Activated CD8-positive, alpha-beta memory T cell treated with anti-CD3 and anti-CD28 coated beads for 4 hours (primary cell): Measurements from ENCODE around the gene JPT1.
"Not testable (repeated sequence)": the region's sequence is repeated elsewhere in the genome, so short reads cannot be mapped to it uniquely, and the experiment has no call there.

Experiments
- DNase-seq, 2 donors: peaks; one replicate each; pipeline ENCODE4 v3.0.0-alpha.2; 2020; ENCODE audit warnings: low read depth in 2 of 2

Gene JPT1

DNA sequence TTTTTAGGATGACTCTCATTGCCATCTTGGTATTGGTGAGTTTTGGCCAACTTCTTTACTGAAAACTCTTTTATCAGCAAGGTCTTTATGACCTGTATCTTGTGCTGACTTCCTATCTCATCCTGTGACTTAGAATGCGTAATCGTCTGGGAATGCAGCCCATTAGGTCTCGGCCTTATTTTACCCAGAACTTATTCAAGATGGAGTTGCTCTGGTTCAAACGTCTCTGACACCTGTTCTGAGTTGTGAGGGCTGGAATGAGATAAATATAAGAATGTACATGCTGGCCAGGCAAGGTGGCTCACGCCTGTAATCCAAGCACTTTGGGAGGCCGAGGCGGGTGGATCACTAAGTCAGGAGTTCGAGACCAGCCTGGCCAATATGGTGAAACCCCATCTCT lies 4.2 kb upstream of the JPT1 start:
- not testable (repeated sequence) for DNase-seq

DNA sequence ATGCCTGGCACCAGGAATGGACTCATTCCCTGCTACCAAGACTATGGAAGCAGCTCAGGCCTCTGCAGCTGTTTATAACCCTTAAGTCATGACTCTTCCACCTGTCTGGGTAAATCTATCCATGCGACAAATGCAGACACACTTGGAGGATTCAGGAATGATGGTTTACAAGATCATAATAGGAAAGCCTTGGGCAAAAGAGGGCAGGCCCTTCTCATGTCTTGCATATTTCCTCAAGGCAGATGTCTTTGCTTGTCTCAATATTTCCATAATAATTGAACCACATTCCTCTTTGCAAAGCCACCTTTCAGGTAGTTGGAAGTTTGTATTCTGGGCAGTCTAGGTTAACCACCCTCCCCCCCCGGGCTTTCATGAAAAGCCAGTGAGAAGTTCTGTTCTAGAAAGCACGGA lies 884 bp upstream of the JPT1 start:
- no peak for DNase-seq

DNA sequence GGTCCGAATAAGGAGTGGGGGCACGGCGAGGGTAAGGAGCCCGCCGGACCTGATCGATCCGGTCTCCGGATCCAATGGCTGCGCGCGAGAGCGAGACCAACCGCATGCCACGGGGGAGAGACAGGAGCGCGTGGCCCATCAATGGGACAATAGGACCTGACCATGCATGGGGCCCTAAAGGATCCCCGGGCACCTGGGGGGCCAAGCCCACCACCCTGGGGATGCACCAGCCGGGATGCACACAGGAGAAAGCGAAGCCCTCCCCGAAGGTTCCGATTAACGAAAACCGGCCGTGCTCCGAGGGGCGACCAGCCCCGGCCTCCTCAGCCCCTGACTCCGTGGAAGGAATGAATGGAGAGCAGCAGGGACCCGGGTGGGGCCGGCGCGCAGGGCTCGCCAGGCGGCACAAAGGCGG lies 525 bp downstream of the JPT1 start:
- DNase-seq, result no peak

DNA sequence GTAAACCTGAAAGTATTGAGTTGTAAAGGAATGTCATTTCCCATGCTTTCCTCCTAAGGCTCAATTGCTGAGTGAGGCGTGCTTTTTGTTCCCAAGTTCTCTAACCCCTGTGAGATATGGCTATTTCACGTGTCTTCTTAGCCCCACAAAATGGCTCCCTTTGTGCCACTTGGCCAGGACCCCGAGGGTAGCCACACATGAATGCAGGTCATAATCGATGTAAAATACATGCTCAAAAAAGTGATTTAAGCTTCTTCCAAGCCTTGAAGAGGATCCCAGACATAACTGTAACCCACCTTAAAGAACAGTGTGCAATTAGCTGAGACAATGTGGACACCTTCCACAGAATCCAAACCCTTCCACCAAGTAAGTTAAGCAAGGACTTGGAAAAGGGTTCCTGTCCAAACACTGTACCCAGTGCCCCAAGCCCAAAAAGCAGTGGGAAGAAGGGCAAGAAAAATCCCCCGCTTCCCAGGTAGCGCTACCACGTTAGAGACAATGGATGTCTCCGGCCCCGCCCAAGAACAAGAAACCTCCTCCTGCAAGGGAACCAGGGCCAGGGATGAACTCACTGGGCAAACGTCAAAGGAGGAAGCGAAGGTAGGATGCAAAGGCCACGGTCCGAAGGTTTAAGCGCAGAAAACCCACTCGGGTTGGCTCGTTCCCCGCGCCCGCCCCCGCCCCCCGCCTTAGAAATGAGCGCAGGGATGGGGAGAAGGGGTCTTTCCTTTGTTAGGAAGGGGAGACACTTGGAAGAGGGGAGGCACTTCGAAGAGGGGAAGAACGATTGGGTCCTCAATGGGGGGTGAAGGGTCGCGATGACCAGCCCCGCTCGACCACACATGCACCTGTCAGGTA lies 1.2 kb downstream of the JPT1 start:
- DNase-seq, result no peak

DNA sequence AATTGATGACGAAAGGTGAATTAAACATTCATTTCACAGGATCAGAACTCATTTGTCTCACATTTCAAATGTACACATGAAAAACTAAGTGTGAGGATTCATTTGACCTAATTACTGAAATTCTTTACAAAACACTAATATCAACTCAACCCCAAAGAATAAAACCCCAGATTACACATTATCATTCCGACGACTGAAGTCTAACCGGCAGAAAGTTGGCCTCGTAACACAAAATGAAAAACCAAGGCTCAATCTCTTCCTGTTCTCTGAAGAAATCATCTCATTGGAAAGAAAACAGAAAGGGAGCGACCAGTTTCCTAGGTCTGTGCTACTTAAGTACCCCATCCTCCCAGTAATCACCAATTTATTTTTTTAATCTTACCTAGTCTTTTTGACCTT lies 1.8 kb downstream of the JPT1 start:
- no peak for DNase-seq

DNA sequence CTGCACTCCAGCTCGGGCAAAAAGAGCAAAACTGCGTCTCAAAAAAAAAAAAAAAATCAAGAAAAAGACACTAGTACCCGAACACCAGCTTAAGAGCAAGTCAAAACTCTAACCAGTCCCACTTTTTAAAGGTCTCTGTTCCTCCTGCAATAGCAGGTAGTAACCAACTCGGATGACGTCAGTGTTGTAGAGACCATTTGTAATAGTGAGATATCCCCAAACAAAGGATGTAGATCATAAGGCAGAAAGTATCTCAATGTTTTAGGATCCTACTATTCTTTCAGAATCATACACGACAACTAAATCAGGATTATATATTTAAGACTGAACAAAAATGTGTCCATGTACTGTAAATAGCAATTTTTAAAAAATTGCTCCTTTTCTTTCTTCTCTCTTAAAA lies 2.4 kb downstream of the JPT1 start:
- no peak for DNase-seq

DNA sequence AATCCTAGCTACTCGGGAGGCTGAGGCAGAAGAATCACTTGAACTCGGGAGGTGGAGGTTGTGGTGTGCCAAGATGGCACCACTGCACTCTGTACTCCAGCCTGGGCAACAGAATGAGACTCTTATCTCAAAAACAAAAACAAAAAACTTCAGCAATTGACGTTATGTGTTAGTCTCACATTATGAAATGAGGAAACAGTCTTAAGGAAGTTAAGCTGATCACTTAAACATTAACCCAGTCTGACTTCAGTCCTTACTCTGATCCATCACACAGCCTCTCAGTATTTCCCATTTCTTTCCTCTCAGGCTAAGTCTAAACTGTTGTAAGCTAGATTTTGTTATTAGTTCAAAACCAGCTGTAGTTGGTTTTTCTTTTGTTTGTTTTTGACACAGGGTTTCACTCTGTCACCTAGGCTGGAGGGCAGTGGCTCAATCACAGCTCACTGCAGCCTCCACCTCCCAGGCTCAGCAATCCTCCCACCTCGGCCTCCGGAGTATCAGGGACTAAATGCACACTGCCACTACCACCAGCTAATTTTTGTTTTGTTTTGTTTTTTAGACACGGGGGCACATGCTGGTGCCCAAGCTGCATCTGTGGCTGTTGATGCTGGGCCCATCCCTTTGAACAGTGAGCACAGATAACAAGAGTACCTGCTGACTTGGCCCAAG lies 6.3 kb downstream of the JPT1 start:
- DNase-seq, result no peak

DNA sequence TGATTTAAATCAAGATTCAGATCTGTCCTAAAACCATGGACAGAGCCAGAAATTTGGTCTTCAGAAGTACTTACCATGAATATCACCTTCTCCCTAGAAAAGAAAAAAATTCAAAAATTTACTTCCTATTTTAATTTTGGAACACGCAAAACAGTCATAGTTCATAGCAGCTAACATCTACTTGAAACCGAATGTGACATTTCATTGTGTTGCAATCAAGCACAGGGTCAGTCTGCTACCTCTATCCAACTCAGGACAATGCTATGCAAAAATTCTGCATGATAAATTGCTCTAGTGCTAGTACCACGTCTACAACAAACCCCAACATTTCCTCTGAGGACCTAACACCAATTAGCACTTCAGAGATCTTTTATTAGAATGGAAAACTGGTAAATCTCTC lies 7.7 kb downstream of the JPT1 start:
- no peak for DNase-seq

DNA sequence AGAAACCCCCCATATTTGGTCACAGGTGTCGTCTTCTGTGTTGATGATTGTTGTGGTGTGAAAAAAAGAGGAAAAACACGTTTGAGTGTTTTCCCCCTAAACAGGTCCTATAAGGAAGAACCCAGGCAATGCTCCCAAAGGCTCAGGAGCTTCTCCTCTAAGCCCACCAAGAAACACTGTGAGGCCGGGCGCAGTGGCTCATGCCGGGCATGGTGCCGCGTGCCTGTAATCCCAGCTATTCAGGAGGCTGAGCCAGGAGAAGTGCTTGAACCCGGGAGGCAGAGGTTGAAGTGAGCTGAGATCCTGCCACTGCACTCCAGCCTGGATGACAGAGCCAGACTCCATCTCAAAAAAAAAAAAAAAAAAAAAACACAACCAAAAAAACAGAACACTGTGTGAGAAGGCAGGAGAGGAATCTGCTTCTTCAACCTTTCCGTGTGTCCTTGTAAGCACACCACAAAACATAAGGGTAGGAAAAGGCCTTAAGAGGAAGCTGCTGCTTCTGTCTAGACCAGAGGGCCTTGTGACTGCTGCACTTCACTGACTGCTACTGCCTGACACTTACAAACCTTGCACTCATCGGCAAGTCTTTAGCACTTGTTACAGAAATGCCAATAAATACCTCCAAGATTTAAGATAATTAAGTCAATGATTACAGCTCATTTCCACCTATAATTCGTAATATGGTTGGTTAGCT lies 9.3 kb downstream of the JPT1 start:
- DNase-seq, result no peak

DNA sequence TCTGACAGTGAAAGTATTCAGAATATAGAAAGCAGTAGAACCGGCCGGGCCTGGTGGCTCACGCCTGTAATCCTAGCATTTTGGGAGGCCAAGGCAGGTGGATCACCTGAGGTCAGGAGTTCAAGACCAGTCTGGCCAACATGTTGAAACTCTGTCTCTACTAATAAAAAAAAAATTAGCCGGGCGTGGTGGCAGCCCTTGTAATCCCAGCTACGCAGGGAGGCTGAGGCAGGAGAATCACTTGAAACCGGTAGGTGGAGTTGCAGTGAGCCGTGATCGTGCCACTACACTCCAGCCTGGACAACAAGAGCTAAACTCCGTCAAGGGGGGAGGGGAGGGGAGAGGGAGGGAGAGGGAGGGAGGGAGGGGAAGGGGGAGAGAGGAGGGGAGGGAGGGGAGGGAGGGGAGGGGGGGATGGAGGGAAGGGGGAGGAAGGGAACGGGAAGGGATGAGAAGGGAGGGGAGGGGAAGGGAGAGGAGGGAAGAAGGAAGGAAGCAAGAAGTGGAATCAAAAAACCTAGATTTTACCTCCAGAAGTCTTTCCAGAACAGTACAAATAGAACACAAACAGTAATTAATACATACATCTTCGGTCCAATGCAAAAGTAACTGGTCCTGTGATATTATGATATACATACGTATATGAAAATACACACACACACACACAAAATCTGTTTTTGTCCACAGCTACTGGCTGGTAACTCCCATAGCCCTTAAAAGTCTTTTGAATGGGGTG lies 11.9 kb downstream of the JPT1 start:
- DNase-seq, result no peak

DNA sequence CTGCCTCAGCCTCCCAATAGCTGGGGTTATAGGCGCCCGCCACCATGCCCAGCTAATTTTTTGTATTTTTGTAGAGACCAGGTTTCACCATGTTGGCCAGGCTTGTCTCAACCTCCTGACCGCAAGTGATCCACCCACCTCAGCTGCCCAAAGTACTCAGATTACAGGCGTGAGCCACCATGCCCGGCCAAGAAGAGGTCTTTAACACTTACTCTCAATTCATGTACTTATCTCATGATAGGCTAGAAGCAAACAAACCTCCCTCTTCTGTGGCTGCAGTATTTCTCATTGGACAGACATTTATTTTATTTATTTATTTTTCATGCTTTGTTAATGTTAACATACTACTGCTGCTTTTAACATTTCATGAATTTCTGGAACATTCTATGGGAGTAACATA lies 15.8 kb downstream of the JPT1 start:
- DNase-seq, result no peak

DNA sequence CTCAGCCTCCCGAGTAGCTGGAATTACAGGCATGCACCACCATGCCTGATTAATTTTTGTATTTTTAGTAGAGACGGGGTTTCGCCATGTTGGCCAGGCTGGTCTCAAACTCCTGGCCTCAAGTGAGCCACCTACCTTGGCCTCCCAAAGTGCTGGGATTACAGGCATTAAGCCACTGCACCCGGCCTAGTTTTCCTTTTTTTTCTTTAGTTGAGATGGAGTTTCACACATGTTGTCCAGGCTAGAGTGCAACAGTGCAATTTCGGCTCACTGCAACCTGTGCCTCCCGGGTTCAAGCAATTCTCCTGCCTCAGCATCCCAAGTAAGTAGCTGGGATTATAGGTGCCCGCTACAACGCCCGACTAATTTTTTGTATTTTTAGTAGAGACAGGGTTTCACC lies 16.6 kb downstream of the JPT1 start:
- not testable (repeated sequence) for DNase-seq

DNA sequence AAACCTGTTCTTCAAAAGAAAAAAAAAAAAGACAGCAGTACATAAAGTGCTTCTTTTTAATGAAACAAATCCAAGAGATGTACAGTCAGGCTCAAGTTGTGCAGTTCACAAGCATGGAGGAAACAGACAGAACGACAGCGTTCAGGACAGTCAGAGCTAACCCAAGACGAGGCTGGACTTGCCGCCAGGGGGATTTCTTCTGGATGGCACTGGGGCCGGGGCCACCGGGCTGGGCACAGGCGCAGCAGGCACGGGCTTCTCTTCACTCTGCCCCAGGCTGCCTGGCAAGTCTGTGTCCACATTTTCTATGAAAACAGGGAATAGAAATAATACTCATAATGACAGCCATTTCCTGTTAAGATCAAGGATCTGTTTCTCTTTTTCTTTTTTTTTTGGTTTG lies 18.4 kb downstream of the JPT1 start:
- DNase-seq, result no peak

DNA sequence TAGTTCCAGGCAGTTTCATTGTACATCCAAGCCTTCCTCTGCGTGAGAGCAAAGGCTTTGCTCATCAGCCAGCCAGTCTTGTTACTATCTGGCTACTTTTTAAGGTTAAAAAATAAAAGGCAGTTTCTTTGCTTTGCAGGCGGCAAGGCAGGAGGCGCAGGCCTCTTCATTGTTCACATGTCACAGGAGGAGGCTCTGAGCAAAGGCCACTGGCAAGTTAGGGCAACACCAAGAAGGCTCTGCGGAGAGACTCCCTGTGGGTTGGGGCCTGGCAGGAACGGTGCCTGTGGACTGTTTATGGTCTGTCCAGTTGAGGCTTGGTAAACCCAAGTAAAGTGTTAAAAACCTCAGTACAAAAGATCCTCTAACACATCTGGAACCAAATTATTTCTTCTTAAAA lies 18.9 kb downstream of the JPT1 start:
- DNase-seq, result no peak

DNA sequence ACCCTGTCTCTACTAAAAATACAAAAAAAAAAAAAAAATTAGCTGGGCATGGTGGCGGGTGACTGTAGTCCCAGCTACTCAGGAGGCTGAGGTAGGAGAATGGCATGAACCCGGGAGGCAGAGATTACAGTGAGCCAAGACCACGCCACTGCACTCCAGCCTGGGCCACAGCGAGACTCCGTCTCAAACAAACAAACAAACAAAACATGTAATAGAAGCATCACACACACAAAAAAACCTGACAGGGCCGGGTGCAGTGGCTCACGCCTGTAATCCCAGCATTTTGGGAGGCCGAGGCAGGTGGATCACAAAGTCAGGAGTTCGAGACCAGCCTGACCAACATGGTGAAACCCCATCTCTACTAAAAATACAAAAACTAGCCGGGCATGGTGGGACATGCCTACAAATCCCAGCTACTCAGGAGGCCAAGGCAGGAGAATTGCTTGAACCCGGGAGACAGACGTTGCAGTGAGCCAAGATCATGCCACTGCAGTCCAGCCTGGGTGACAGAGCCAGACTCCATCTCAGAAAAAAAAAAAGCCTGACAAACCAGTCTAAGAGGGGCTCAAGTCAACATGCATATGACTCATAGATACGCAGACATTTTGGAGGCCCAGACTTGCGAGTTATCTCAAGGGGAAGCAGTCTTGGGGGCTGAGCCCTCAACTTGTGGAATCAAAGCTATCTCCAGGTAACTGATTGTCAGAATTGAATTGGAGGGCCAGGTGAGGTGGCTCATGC lies 20.5 kb downstream of the JPT1 start:
- not testable (repeated sequence) for DNase-seq

DNA sequence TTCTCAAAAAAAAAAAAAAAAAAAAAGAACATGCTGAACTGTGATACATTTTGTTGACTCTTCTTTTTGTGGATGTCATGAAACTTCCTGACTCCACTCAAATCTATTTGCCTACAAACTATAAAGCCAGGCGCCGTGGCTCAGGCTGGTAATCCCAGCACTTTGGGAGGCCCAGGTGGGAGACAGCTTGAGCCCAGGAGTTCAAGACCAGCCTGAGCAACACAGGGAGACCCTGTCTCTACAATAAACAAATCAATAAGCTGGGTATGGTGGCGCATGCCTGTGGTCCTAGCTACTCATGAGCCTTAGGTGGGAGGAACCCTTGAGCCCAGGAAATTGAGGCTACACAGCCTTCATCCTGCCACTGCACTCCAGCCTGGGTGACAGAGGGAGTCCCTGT lies 21.3 kb downstream of the JPT1 start:
- no peak for DNase-seq

DNA sequence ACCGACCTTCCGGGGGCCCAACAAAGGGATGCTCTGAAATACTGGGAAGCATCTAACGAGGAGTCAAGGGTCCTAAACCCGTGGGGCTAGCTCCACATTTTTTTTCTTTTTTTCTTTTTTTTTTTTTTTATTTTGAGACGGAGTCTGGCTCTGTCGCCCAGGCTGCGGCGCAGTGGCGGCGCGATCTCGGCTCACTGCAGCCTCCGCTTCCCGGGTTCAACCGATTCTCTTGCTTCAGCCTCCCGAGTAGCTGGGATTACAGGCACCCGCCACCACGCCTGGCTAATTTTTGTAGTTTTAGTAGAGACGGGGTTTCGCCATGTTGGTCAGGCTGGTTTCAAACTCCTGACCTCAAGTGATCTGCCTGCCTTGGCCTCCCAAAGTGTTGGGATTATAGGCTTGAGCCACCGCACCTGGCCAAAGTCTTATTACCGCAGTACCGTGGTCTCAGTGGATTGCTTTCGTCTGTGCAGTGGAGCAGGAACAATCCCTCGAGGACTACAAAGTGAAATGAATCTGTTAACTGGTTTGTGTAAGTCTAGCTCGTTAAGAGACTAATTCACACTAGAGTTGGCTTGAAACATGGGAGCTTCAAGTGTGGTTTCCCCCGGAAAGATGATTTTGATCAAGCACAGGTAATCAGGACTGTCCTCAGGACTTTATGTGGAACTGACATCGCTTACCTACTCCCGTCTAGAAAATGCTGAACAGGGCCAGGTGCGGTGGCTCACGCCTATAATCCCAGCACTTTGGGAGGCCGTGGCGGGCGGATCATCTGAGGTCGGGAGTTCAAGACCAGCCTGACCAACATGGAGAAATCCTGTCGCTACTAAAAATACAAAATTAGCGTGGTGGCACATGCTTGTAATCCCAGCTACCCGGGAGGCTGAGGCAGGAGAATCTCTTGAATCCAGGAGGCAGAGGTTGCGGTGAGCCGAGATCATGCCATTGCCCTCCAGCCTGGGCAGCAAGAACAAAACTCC lies 22.0 kb downstream of the JPT1 start:
- not testable (repeated sequence) for DNase-seq

DNA sequence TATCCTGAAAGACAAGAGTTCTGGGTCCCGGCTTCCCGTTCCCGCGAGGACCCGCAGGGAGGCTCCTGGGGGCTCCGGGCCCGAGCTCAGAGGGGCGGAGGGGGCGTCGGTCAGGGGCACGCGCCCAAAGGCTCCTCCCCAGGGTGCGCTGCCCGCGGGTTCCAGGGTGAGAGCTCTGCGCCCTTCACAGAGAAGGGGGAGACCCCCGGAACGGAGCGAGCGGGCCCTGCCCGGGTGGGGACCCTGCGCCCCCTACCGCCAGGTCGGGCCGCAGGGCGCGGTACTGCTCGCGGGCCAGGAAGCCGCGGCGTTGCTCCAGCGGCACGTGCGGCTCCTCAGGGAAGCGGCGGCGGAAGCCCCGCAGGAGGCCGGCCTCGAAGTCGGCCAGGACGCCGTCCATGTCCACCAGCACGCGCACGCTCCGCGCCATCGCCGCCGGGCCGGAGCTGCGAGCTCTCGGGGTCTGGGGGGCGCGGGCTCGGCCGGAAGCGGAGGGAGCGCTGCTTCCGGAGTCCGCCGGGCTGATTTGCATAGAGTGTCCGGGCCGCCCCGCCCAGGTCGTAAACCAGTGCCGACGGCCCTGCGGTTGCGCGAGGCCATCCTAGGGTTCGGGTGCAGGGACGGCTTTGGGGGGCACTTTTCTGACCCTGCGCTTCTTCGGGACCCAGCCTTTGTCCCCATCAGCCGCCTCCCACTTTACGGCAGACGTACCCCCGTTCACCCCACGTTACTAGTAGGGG lies 22.9 kb downstream of the JPT1 start, which contains the start of gene NT5C:
Gene NT5C (minus strand): TSS at position 465 of the 740 bp plus-strand sequence. CDS start 35 bp downstream, at position 430.
- peak in 1 of 2 donors; percentile 36 for DNase-seq

DNA sequence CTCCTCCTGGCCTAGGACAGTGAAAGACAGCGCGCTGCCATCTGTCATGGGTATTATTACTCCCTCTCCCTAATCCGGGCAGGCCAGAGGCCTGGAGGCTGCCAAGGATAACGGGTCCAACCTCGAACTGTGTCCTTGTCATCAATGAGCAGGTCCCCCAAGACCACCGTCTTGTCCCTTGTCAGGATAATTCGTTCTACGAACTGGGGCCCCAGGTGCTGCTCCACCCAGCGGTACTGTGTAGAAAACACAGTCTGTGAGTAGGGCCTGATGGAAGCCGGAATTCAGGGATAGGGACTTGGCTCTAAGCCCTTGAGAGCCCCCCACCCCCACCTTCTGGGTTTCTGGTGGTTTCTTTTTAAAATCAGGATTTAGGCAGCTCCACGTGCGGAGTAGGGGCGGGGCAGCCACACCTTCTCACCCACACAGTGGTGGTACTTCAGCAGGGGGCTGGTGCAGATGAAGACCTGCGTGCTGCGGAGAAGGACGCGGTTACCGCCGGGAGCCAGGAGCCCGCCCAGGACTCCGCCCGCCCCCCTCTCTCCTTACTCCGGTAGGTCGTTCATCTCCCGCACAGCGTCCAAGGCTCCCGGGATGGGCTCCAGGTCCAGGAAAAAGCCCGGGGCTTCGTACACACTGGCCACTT lies 23.6 kb downstream of the JPT1 start:
- DNase-seq, result peak in 1 of 2 donors; percentile 31
